Measurements from ENCODE around the gene THEMIS. TPM values are rescaled to one million over a fixed set of nuclear protein-coding genes. Genes with fewer than 3 reads are reported as not detected.
"Not testable (repeated sequence)": the region's sequence is repeated elsewhere in the genome, so short reads cannot be mapped to it uniquely, and the experiment has no call there.

THEMIS gene
- total RNA-seq, 1 donor from 2014 or later: not detected

DNA sequence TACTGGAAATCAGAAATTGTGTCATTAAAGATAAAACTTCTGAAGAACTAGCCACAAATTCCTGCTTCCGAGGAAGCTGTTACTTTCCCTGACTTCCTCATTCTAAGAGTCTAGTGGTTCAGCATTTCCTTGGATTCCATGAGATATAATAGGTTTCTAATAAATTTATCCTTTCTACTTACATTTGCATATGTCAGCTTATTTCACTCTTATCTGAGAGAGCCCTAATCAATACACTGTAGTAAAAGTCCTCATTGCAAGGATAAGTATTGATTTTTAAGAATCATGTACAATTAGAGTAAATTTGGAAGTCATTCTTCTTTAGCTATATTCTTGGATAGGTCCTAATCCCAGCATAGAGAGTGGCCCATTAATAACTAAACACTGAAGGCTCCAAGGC is 16.9 kb upstream of the THEMIS start:
- no peak for DNase-seq (ENCODE audit: low read depth)

DNA sequence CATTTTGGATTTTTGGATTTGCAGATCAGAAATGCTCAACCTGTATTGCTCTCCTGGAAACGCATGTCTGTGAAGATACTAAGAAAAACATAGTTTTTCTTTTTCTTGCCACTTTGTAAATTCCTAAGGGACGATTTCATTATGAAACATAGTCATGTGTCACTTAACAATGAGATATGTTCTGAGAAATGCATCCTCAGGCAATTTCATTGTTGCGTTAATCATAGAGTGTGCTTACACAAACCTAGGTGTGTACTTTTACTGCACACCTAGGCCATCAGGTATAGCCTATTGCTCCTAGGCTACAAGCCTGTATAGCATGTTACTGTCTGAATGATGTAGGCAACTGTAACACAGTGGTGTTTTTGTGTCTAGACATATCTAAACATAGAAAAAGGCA is 13.4 kb upstream of the THEMIS start:
- DNase-seq (ENCODE audit: low read depth): peak; percentile 31

DNA sequence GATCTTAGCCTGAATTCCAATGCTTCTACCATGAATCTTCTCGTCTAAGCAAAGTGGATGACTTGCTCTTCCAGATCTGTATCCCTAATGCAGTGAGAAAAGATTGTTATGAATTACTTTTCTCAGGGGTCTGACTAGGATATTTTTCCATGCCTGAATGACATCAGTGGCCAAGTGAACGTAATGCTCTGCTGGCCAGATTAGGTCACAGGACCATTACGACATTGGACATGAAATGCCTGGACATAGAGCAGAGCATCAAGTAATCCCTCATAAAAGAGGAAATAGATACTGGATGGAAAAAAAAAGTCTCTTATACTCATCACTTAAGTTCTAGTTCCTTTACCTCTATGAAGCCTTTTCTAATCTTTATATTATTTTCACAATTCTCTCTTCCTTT is 12.1 kb upstream of the THEMIS start:
- DNase-seq (ENCODE audit: low read depth): no peak

DNA sequence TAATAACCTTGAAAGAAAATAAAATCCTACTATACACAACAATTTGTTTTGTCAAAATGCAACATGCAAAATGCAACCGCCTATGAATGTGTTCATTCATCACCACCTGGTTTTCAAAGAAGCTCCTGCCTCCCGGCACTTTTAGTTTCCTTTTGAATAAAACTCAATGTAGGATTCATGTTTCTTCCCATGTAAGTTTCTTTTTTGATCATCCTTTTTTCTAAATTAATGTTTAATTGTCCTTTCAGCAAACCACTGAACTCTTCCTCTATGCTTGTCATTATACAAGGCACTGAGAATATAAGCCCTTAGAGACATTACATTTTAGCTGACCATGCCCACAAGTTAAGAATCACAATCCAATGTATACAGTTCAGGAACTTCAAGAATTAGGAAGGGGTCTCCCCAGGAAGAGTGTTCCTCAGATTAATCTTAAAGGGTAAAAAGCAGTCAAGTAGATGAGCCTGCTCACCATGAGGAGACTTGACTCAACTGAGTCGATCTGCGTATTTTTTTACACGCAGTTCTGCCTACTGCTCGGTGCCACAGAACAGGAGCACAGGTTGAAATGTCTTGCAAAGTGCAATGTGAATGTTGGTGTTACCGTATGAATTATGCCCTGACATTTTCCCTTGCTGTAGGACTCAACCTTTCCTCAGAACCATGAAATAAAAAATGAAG is 7.2 kb upstream of the THEMIS start:
- DNase-seq (ENCODE audit: low read depth): no peak

DNA sequence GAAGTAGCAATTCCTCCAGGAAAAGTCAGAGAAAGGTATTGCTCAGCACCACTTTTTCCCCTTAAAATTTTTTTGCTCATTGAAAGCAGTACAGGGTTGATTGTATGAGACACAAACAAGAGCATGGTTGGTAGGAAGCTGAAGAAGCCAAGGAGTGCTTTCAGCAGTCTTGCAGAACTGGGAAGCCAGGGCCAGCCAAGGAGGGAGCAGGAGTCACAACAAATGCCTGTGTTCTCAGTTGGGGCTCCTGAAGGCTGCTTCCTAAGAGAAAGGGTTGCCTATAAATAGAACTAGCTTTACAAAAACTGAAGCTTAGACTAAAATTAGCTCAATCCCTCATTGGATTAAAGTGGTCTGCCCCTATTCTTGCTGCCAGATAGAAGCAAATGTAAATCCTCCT is 3.3 kb upstream of the THEMIS start:
- DNase-seq (ENCODE audit: low read depth): no peak

DNA sequence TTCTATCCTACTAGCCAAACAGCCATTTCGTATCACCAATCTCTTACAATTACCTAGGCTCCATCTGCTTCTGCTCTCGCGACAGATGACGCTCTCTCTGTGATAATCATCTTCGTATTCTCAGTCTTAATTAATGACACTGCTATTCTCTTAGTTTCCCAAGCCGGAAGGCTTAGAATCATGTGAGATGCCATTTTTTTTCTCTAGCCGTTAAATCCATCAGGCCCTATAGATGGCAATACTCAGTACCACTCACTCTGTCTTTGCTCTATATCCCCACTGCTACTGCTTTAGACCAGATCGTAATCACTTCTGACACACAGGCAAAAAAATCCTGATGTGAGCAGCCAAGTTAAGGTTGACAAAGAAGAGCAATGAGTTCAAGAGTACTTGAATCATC is 2.1 kb upstream of the THEMIS start:
- DNase-seq (ENCODE audit: low read depth): no peak

DNA sequence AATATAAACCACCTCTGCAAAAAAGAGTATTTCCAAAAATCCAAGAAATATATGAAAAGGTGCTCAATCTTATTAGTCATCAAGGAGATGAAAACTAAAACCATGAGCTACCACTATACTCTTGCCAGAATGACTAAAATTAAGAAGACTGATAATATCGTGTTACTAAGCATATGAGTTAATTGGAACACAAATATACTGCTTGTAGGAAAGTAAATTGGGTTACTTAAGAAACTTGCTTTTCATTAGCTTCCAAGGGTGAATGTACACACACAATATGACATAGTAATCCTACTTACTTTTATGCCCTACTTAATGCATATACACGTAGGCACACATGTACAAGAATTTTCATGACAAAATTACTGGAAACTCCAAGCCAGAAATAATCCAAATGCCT is 3.4 kb downstream of the THEMIS start:
- no peak for DNase-seq (ENCODE audit: low read depth)

DNA sequence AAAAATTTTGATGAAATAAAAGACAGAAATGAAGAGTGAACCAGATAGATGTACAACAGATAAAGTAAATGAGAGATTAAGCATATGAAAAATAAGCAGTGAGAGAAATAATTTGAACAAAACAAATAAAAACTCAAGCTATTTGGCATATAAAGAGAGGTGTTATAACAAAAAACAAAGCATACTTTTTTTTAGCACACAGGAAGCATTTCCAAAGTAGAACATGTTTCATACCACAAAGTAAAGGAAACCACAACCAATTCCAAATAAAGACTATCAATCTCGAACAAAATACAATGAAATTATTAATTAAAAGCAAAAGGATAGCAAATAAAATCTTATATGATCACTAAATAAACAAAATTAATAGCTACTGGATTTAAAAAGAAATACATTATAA is 6.8 kb downstream of the THEMIS start:
- DNase-seq (ENCODE audit: low read depth): no peak

DNA sequence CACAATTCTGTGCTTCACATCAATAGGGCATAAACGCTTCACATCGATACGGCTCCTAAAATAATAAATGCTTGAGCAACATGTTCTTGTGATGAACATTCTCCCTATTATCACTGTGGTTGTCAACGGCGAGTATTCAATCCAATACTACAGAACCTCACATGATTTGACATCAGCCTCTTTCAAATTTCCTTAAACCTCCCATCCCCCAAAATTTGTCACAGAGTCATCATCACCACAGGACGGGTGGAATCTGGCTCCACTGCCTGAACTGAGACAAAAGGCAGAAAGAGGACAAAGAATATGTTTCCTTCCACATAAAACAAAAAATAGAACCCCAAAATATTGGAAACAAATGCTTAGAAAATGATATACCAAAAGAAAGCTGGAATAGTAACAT is 7.3 kb downstream of the THEMIS start:
- no peak for DNase-seq (ENCODE audit: low read depth)

DNA sequence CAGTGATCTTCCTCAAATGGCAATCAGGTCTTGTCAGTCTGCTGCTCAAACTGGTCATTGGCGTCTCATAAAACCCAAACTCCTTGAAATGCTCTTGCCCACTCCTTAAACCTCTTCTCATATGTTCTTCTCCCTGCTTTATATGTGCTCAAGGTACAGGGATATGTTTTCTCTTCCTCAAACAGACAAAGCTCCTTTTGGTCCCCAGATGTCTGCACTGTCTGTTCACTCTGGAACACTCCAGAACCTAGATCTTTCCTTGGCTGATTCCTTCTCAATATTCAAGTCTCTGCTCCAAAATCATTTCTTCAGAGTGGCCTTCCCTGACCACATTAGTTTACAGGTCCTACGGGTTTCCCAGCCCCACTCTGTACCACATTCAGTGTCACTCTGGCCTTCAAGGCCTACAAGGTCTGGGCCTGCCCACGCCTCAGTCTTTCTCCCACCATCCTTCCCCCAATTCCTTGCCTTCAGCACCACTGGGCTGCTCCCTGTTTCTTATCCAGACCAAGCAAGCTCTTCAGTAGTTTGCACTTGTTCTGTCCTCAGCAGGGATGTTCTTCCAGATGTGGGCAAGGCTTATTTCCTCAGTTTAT is 9.0 kb downstream of the THEMIS start:
- DNase-seq (ENCODE audit: low read depth): no peak

DNA sequence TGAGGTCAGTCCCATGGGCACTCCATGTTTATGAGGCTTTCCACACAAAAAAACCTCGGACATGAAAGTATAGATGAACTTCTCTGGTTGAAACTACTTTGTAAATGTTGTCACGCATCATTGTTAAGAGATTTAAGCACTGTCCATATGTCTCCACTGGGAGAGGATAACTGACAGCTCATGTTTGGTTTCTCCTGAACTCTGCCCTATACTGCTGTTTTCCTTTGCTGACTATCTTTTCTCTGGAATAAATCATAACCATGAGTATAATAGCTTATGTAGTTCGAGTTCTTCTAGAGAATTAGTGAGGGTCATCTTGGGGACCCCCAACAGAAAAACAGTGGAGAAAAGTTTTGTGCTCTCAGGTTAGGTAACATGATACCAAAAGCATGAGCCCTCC is 14.3 kb downstream of the THEMIS start:
- no peak for DNase-seq (ENCODE audit: low read depth)

DNA sequence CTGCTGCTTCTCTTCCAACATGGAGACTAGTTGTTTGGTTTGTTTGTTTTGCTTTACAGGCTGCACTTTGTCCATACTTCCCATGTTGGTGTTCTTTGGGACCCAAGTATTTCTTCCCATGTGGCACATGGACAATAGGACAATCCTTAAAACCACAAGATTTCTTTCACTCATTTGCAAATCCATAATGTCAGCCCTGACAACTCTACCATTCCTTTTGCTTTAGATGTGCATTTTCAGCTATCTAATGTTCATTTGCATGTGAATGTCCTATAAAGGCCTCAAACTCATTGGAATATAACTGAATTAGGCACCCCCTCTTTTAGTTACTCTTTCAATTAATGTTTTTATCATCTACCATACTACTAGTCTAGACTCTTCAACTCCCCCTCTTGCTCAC is 16.7 kb downstream of the THEMIS start:
- DNase-seq (ENCODE audit: low read depth): no peak

DNA sequence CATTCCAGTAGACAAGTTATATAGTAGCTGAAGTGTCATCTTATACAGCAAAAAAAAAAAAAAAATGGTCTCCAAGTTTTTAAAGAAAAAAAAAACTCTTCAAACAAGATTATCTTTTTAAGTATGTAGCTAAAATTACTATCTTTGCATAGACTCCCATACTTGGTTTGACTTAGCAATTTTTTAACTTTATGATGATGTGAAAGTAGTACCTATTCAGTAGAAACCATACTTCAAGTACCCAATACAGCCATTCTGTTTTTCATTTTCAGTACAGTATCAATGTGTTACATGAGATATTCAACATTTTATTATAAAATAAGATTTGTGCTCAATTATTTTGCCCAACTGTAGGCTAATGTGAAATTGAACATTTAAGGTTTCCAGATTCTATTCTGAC is 18.9 kb downstream of the THEMIS start:
- not testable (repeated sequence) for DNase-seq (ENCODE audit: low read depth)

DNA sequence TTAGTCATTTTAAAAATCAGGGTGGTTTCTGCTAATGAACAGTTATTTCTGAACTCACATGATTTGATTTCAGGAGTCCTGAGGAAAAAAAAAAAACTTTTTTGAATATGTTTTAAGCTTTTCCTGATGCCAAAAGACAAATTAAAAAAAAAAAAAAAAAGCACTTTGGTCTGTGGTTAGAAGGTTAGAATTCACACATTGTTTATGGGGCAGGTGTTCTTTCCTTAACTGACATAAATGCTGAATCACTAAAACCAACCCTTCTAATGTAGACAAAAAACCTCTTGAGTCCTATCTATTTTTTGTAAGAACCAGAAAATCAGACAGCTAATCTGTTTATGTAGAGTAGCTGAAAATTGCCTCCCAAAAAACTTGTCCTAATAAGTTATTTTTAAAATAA is 20.4 kb downstream of the THEMIS start:
- peak; percentile 26 for DNase-seq (ENCODE audit: low read depth)

DNA sequence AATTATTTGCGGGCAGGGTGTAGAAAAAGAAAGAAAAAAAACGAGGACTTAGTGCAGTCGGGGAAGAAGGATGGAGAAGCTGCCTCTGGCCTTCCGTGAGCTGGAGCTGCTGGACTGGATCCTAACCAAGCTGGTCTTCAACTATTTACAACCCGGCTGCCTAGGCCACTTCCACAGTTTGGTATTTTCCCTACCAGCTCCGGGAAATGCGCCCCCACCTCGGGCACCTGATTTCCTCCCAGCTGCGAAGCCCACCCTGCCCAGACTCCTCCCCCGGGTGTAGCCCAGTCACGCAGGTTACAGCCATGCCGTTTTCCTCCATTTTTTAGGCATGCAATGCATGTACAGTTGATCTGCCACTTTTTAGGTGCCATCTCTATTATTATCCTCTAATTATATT is 21.2 kb downstream of the THEMIS start:
- peak; percentile 29 for DNase-seq (ENCODE audit: low read depth)

DNA sequence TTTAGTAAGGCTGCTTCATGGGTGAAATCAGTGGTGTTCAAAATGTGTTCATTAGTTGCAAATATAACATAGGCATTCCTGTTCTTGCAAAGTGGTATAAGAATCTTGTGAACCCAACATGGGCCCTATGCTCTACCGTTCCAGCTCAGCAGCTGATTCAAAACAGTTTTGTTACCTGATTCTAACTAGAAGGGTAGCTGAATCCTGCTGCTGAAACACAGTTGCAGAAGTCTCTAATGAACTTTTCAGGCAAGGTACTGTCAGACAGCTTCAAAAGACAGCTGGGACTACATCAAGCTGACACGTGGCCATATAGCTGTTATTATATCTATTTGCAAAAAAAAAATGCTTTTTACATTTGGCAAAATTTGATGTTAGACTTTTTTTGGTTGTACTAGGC is 22.7 kb downstream of the THEMIS start:
- no peak for DNase-seq (ENCODE audit: low read depth)

DNA sequence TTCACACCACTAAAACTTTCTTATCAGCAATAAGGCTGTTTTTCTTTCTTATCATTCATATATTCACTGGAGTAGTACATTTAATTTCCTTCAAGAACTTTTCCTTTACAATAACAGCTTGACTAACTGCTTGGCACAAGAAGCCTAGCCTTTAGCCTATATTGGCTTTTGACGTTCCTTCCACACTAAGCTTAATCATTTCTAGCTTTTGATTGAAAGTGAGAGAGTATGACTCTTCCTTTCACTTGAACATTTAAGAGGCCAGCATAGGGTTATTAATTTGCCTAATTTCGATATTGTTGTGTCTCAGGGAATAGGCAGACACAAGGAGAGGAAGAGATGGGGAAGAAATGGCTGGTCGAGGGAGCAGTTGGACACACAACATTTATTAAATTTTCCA is 23.6 kb downstream of the THEMIS start:
- no peak for DNase-seq (ENCODE audit: low read depth)

DNA sequence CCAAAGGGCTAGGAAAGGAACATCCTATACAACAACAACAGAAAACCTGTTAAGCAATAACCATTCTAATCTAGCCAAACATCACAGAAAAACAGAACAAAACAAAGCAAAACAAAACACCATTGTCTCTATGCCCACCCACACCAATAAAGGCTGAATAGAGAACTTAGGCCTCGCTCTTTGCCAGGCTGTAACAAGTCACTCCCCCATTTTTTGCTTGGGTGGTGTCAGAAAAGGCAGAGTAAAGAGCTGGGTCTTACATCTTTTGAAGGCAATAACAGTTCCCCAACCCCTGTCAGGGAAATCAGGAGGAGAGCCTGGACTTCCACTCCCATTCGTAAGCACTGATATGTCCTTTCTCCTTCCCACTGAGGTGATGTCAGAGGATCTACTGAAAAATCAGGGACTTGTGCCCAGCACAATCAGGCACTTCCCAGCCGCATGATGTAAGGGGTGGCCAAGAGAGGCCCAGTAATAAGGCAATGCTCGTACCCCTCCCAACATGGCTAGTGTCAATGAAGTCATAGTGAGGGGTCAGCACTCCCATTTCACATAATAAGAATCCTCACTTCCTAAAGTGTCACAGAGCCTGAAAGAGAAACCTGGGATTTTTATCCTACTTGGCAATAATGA is 31.0 kb downstream of the THEMIS start:
- no peak for DNase-seq (ENCODE audit: low read depth)

DNA sequence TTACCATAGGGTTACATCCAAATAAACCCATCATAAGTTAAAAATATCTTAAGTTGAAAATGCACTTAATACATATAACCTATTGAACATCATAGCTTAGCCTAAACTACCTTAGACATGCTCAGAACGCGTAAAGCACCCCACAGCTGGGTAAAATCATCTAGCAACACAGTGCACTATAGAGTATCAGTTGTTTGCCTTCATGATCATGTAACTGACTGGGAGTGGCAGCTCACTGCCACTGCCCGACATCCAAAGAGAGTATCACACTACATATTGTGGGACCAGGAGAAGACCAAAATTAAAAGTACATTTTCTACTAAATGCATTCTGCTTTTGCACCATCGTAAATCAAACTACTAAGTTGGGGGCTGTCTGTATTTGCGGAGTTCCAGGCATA is 31.7 kb downstream of the THEMIS start:
- no peak for DNase-seq (ENCODE audit: low read depth)

DNA sequence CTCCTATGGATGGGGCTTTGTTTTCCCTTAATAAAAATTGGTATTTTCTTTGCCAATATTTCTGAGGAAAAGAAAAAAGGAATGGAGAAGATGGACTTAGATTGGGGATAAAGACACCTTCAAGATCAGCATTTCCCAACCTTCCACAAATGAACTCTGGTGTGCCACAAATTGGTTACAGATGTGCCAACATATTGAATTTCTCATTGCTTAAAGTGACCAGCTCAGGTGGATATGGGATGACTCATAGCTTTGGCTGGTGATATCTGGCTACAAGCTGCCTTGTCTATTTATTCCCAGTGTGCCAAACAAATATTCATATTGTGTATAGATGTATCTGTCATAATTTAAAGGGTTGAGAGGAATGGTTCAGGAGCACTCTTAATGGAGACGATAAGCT is 32.5 kb downstream of the THEMIS start:
- DNase-seq (ENCODE audit: low read depth): no peak

DNA sequence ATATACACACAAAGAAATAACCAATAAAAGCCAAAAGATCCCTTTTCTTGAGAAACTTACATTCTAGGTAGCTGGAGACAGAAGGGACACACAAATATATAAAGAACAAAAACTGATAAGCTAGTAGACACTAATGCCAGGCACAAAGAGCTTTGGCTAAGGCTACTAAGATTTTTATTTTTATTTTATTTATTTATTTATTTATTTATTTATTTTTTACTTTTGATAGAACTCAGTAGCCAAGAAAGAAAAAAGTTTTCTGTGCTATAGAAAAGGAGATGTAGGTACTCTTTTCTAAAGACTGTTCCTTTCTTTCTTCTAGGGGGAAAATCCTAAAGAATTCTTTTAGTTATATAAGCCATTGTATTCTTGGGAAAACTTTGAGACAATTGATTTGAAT is 34.1 kb downstream of the THEMIS start:
- no peak for DNase-seq (ENCODE audit: low read depth)

DNA sequence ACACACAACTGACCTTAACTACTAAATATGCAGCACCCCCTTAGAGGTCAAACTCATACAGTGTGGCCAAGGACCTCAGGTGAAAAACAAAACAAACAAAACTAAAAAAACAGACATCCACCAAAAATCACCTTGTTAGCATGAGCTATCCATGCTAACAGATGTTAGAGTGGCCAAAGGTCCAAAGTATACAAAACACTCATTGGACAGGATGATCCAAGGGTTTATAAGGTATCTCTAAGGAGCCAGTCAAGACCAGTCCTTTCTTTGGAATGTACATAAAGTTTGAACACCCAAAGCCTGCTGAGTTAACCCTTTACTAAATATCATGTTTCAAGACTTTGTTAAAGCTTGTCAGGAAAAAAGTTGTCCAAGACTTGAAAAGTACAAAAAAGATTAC is 35.8 kb downstream of the THEMIS start:
- DNase-seq (ENCODE audit: low read depth): no peak

DNA sequence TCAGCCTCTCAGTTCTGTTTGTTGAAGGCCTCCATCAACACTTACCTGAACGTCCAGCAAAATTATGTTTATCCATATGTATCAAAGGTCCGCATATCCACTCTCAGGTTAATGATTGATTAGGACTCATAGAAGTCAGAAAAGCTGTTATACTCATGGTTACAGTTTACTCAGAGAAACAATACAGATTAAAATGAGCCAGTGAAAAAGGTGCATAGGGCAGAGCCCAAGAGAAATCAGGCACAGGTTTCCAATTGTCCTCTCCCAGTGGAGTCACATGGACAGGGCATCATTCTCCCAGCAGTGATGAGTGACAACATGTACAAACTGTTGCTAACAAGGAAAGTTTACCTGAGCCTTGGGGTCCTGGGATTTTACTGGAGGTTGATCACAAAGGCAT is 36.2 kb downstream of the THEMIS start:
- DNase-seq (ENCODE audit: low read depth): no peak

DNA sequence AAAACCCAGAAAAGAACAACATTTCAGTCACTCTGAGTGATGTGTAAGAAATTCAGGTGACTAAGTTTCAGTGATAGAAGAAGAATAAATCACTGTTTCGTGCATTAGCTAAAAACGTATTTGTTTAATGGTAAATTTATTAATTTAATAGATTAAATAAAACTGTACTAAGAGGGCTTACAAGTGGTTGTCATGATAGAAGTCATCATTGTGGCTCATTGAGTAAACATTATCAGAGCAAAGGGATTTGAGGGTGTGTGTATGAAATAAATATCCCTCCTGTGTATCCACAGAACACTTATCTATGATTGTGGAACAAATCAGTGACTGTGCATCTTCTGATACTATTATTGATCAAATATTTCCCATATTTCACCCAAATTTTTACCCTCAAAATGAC is 40.1 kb downstream of the THEMIS start:
- DNase-seq (ENCODE audit: low read depth): no peak
